LoVo (cell line): ENCODE data around the gene SLC27A3.
"Not testable (repeated sequence)": the region's sequence is repeated elsewhere in the genome, so short reads cannot be mapped to it uniquely, and the experiment has no call there.

Experiments
- DNase-seq: peaks from one replicate; pipeline ENCODE4 v3.0.0-alpha.2; 2016; ENCODE audit warnings: low spot score

The SLC27A3 gene

GRCh38 chr1:153763365-153764225 is 11.6 kb upstream of the SLC27A3 start:
- DNase-seq, result no peak

GRCh38 chr1:153764310-153764709 is 10.9 kb upstream of the SLC27A3 start:
- DNase-seq, result no peak

- DNase-seq, result not testable (repeated sequence)
Measured at GRCh38 chr1:153766663-153767062, 8.5 kb upstream of the SLC27A3 start.

- no peak for DNase-seq
Measured at GRCh38 chr1:153767519-153767918, 7.7 kb upstream of the SLC27A3 start.

- no peak for DNase-seq
Measured at GRCh38 chr1:153768316-153769181, 6.7 kb upstream of the SLC27A3 start.

- DNase-seq, result no peak
Measured at GRCh38 chr1:153769221-153769620, 6.0 kb upstream of the SLC27A3 start.

- DNase-seq, result no peak
Measured at GRCh38 chr1:153770797-153771196, 4.4 kb upstream of the SLC27A3 start.

- DNase-seq, result no peak
Measured at GRCh38 chr1:153771261-153771660, 3.9 kb upstream of the SLC27A3 start.

GRCh38 chr1:153771841-153772593 is 3.2 kb upstream of the SLC27A3 start:
- no peak for DNase-seq

- no peak for DNase-seq
Measured at GRCh38 chr1:153773096-153773921, 1.9 kb upstream of the SLC27A3 start.

- DNase-seq, result no peak
Measured at GRCh38 chr1:153774026-153774595, 1.1 kb upstream of the SLC27A3 start.

- DNase-seq, result peak; percentile 75
Measured at GRCh38 chr1:153775458-153776327, 486 bp downstream of the SLC27A3 start.

GRCh38 chr1:153776352-153776751 is 1.1 kb downstream of the SLC27A3 start:
- no peak for DNase-seq

- DNase-seq, result no peak
Measured at GRCh38 chr1:153776845-153777370, 1.7 kb downstream of the SLC27A3 start.

- DNase-seq, result no peak
Measured at GRCh38 chr1:153777648-153778047, 2.4 kb downstream of the SLC27A3 start.

- DNase-seq, result no peak
Measured at GRCh38 chr1:153778051-153778823, 3.0 kb downstream of the SLC27A3 start.

GRCh38 chr1:153778824-153779519 is 3.8 kb downstream of the SLC27A3 start:
- DNase-seq, result no peak

GRCh38 chr1:153779781-153780541 is 4.8 kb downstream of the SLC27A3 start:
- DNase-seq, result no peak
